VCaP (cell line): ENCODE measurements around the gene KNDC1.

Experiments used
- H3K27ac ChIP-seq: fragments of 450-650 bp; 2 replicates; pipeline ENCODE4 v1.5.1; 2017
- TF ChIP-seq, protein P1 (sequence below): fragments of 450-650 bp; conservative IDR thresholded peaks from 2 replicates; pipeline ENCODE4 v1.5.1; 2017; ENCODE audit warnings: mild to moderate bottlenecking, moderate library complexity

Gene KNDC1

DNA sequence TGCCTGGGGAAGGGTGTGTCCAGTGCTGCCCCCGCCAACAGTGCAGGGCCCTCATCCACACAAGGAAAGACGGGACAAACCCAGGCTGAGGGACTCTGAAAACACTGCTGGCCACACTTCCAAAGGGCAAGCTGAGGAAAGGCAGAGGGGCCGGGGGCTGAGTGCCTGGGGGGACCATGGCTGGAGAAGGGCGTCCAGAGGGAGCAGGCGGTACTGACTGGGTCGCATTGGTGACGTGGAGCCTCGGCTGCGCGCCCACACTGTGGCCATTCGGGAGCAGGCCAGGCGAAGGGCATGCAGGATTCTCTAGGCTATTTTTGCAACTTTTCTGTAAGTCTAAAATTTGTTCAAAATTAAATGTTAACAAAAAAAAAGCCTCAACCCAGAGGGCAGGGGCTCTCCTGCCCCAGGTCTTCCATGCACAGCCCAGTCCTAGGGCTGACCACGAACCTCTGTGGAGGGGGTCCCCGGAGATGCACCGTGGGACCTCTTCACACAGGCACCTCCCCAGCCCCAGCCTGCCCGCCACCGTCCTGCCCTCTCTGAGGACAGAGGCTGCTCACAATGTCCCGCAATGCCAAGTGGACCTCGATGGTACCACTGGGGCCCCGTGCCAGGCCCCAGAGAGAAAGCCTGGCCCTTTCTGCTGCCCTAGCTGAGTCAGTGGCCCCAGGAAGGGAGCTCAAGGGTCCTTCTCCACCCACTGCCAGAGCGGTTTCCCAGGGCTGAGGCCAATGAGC, 106.2 kb downstream of the KNDC1 start:
- no peak overlapping the region for H3K27ac ChIP-seq
- TF ChIP-seq, protein P1, sequence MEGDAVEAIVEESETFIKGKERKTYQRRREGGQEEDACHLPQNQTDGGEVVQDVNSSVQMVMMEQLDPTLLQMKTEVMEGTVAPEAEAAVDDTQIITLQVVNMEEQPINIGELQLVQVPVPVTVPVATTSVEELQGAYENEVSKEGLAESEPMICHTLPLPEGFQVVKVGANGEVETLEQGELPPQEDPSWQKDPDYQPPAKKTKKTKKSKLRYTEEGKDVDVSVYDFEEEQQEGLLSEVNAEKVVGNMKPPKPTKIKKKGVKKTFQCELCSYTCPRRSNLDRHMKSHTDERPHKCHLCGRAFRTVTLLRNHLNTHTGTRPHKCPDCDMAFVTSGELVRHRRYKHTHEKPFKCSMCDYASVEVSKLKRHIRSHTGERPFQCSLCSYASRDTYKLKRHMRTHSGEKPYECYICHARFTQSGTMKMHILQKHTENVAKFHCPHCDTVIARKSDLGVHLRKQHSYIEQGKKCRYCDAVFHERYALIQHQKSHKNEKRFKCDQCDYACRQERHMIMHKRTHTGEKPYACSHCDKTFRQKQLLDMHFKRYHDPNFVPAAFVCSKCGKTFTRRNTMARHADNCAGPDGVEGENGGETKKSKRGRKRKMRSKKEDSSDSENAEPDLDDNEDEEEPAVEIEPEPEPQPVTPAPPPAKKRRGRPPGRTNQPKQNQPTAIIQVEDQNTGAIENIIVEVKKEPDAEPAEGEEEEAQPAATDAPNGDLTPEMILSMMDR: no peak

DNA sequence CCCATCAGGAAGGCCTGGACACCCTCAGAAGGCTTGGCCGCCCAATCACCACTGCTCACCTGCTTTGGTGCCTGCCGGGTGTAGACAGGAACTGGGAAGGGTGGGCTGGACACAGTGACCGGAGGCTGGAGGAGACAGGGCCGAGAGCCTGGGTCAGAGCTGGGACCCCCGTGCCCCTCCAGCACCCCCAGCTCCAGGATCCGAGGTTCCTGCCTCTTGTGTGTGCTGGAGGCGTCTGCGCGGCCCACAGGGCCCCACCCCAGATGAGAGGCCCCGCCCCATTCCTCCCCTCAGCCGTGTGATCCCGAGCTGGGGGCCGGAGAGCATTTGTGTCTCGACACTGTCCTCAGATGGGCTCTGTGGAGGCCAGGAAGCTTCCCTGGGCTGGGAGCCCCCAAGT, 107.3 kb downstream of the KNDC1 start:
- TF ChIP-seq, protein P1: no peak
- no peak overlapping the region for H3K27ac ChIP-seq

DNA sequence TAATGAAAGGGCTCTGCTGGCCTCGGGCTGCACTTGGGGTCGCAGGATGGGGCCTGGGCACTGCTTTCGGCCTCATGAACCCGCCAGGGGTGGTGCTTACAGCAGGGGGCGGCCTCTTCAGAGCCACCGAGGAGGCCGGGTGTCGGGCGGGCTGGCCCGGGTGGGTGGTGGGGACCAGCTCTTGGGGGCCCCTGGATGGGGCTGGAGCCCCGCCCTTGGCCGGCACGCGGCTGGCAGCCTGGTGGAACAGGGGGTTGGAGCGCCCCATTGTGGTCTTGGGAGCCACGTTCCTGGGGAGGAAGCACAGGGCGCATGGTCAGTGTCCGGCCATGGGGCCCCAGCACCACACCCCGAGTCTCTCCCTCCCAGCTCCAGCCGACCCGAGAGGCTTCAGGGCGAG, 107.8 kb downstream of the KNDC1 start:
- TF ChIP-seq, protein P1: no peak
- H3K27ac ChIP-seq: no peak overlapping the region

DNA sequence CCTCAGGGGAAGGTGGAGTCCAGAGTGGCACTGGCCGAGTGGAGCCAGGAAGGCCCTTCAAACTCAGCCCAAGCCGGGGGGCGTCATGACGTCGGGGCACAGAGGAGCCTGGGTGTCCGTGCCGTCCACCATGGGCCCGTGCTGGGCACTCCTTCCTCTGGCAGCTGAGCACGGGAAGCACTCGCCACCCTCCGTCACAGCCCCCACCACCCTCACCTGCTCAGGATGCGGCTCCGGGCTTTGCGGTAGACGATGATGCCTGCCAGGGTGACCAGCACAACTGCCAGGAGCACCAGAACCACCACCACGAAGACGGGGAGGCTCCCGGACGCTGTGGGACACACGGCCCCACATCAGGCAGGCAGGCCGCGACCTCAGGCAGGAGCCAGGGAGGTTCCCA, 108.5 kb downstream of the KNDC1 start:
- TF ChIP-seq, protein P1: no peak
- H3K27ac ChIP-seq: no peak overlapping the region

DNA sequence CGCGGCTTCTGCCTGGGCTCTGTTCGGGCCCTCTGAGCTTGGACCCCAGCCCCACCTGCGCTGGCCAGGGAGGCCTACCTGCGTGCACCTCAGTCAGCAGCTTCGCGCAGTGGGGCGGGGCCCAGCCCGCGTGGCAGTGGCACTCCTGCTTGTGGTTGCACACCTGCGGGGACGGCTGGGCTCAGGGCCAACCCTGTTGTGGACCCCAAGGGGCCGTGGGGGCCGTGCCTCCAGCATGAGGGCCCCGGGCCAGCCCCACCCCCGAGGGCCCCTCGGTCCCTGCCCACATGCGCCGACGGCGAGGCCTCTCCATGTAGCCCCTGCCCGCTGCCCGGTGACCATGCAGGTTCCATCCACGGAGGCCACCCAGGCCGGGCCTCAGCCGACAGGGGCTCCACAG, 109.3 kb downstream of the KNDC1 start:
- TF ChIP-seq, protein P1: no peak
- H3K27ac ChIP-seq: no peak overlapping the region

DNA sequence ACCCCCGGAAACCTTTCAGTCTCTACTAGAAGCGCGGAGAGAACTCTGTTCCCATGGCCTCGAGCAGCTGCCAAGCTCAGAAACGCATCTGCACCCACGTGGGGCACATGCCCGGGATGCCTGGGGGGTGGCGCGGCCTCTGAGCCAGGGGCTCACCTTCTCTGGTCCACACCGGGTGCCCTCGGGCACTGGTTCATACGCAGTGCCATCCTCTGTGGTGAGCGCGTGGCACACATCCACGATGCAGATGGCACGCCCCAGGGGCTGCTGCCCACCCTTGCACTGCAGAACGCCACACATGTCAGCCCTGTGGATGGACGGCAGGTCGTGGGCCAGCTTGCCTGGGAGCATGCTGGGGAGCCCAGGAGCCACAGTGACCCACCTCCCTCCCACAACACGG, 110.2 kb downstream of the KNDC1 start:
- TF ChIP-seq, protein P1: no peak

DNA sequence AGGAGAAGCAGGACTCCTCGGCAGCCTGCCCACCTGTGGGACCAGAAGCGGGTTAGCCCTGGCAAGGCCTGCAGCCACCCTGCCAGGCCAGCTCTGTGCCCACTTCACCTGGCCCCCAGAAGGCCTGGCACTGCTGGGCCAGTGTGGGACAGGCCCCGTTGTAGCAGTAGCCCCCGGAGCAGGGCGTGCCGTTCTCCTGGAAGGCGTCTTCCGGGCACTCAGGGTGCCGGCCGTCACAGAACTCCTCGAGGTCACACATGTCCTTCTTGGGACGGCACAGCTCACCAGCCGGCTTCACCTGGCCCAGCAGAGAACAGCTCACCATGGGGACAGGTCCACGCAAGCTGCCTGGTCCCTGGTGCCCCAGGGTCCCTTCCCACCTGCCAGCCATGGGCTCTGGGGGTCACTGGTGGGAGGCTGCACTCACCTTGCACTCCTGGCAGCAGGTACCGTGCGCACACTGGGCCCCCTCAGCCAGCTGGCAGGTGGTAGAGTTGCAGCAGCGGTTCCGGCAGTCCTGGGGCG, 110.8 kb downstream of the KNDC1 start:
- no peak overlapping the region for H3K27ac ChIP-seq
- TF ChIP-seq, protein P1: no peak

More for the DNA sequence above, 110.2 kb downstream of the KNDC1 start:
- H3K27ac ChIP-seq: no peak overlapping the region
